ENCODE measurements around the gene DMD.
"Not testable (repeated sequence)": the region's sequence is repeated elsewhere in the genome, so short reads cannot be mapped to it uniquely, and the experiment has no call there.

Gene DMD

GRCh38 chrX:31506360-31506759 lies 1705.0 kb downstream of the DMD start:
- H3K4me1 Mint-ChIP-seq = no peaks in the 10 kb centered on the region
- no peaks in the 10 kb centered on the region for H3K36me3 Mint-ChIP-seq (ENCODE audit: insufficient read depth)
- no peak overlapping the region for H3K4me3 Mint-ChIP-seq
- peaks cover 6% of the 10 kb centered on the region for H3K9me3 Mint-ChIP-seq
- H3K27ac Mint-ChIP-seq (ENCODE audit: low read depth) = no peak overlapping the region
- DNase-seq (ENCODE audit: low spot score in 2 of 2) (no peak), ATAC-seq (replicated peaks; ENCODE audit: extremely low read depth, poor library complexity, severe bottlenecking) (no peak)
- no peaks in the 10 kb centered on the region for H3K27me3 Mint-ChIP-seq

DNA sequence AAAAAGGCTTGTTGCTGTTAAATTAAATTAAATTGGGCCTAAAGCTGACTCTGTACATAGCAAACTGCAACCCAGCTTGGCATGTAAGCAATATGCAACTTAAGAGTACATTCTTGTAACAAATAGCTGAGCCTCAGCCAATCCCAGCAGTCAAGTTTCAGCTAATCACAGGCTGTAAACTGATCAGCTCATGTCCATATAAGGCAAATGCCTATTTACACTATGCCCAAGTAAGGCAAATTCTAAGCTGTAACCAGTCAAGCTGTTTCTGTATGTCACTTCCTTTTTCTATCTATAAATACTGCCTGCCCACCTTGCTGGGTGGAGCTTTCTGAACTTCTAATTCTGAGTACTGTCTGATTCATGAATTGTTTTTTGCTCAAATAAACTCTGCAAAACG lies 1710.4 kb downstream of the DMD start:
- H3K27me3 Mint-ChIP-seq = no peaks in the 10 kb centered on the region
- no peak overlapping the region for H3K4me3 Mint-ChIP-seq
- H3K36me3 Mint-ChIP-seq (ENCODE audit: insufficient read depth) = no peaks in the 10 kb centered on the region
- peaks cover 6% of the 10 kb centered on the region for H3K9me3 Mint-ChIP-seq
- ATAC-seq (replicated peaks; ENCODE audit: extremely low read depth, poor library complexity, severe bottlenecking) = no peak
- H3K4me1 Mint-ChIP-seq = no peaks in the 10 kb centered on the region
- no peak overlapping the region for H3K27ac Mint-ChIP-seq (ENCODE audit: low read depth)
- no peak for DNase-seq (ENCODE audit: low spot score in 2 of 2)

DNA sequence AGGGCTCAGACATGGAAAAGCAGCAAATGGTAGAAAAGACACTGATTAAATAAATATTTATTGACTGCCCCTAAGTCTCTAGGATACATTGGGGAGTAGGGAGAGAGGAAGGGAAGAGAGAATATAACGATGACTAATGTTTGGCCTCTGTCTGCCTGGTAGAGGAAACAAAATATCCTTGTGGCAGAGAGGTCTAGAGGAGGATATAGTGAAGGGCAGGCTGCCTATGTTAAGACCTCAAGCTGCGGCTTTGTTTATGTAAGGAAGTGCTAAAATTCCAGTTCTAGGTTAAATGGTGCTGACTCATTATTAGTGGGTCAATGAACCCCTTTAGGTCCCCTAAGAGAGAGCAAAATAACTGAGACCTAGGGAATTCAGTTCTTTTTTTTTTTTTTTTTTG lies 1712.2 kb downstream of the DMD start:
- ATAC-seq (replicated peaks; ENCODE audit: extremely low read depth, poor library complexity, severe bottlenecking) = no peak
- Mint-ChIP-seq H3K4me3 (no peak overlapping the region), H3K27ac (ENCODE audit: low read depth) (no peak overlapping the region), H3K27me3 (no peaks in the 10 kb centered on the region), H3K36me3 (ENCODE audit: insufficient read depth) (no peaks in the 10 kb centered on the region), H3K4me1 (no peaks in the 10 kb centered on the region), H3K9me3 (peaks cover 6% of the 10 kb centered on the region)
- DNase-seq (ENCODE audit: low spot score in 2 of 2) = no peak

- Mint-ChIP-seq H3K4me3 (no peak overlapping the region), H3K36me3 (ENCODE audit: insufficient read depth) (no peaks in the 10 kb centered on the region), H3K27me3 (no peaks in the 10 kb centered on the region), H3K27ac (ENCODE audit: low read depth) (no peak overlapping the region), H3K4me1 (no peaks in the 10 kb centered on the region), H3K9me3 (no peaks in the 10 kb centered on the region)
- no peak for ATAC-seq (replicated peaks; ENCODE audit: extremely low read depth, poor library complexity, severe bottlenecking)
- no peak for DNase-seq (ENCODE audit: low spot score in 2 of 2)
These were observed 1714.3 kb downstream of the DMD start for GRCh38 chrX:31497086-31497485.

DNA sequence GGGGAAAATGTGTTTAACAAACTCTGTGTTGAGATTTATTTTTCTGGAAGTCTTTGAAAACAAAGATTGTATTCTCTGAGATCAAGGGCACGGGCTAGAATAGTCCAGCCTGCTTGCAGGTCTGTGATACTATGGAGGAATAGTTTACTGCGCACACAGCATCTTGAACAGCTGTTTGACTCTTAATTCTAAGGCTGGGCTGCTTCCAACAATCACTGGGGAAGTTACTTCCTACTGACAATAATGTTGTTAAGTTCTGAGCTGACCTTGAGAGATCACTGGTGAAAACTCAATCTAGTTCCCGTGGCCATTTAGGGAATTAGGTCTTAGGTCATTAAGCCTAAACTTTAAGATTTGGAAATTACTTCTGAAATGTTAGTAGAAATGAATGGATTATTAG lies 1723.4 kb downstream of the DMD start:
- ATAC-seq (replicated peaks; ENCODE audit: extremely low read depth, poor library complexity, severe bottlenecking) = no peak
- H3K9me3 Mint-ChIP-seq = no peaks in the 10 kb centered on the region
- no peak for DNase-seq (ENCODE audit: low spot score in 2 of 2)
- H3K4me3 Mint-ChIP-seq = no peak overlapping the region
- no peaks in the 10 kb centered on the region for H3K4me1 Mint-ChIP-seq
- H3K27ac Mint-ChIP-seq (ENCODE audit: low read depth) = no peak overlapping the region
- no peaks in the 10 kb centered on the region for H3K36me3 Mint-ChIP-seq (ENCODE audit: insufficient read depth)
- H3K27me3 Mint-ChIP-seq = no peaks in the 10 kb centered on the region

GRCh38 chrX:31483336-31483735 lies 1728.0 kb downstream of the DMD start:
- Mint-ChIP-seq H3K9me3 (peaks cover 17% of the 10 kb centered on the region), H3K4me1 (no peaks in the 10 kb centered on the region), H3K27ac (ENCODE audit: low read depth) (no peak overlapping the region)

GRCh38 chrX:31480696-31481095 lies 1730.7 kb downstream of the DMD start:
- no peaks in the 10 kb centered on the region for H3K27me3 Mint-ChIP-seq
- H3K9me3 Mint-ChIP-seq = peaks cover 23% of the 10 kb centered on the region
- no peaks in the 10 kb centered on the region for H3K4me1 Mint-ChIP-seq
- H3K36me3 Mint-ChIP-seq (ENCODE audit: insufficient read depth) = no peaks in the 10 kb centered on the region
- no peak for ATAC-seq (replicated peaks; ENCODE audit: extremely low read depth, poor library complexity, severe bottlenecking)
- H3K4me3 Mint-ChIP-seq = no peak overlapping the region
- H3K27ac Mint-ChIP-seq (ENCODE audit: low read depth) = no peak overlapping the region
- DNase-seq (ENCODE audit: low spot score in 2 of 2) = no peak

More at GRCh38 chrX:31483336-31483735, 1728.0 kb downstream of the DMD start:
- H3K4me3 Mint-ChIP-seq = no peak overlapping the region
- H3K27me3 Mint-ChIP-seq = no peaks in the 10 kb centered on the region
- no peaks in the 10 kb centered on the region for H3K36me3 Mint-ChIP-seq (ENCODE audit: insufficient read depth)
- no peak for DNase-seq (ENCODE audit: low spot score in 2 of 2)
- ATAC-seq (replicated peaks; ENCODE audit: extremely low read depth, poor library complexity, severe bottlenecking) = no peak

- Mint-ChIP-seq H3K4me1 (no peaks in the 10 kb centered on the region), H3K4me3 (no peak overlapping the region), H3K9me3 (no peaks in the 10 kb centered on the region), H3K27ac (ENCODE audit: low read depth) (no peak overlapping the region), H3K27me3 (no peaks in the 10 kb centered on the region), H3K36me3 (ENCODE audit: insufficient read depth) (no peaks in the 10 kb centered on the region)
- no peak for ATAC-seq (replicated peaks; ENCODE audit: extremely low read depth, poor library complexity, severe bottlenecking)
- no peak for DNase-seq (ENCODE audit: low spot score in 2 of 2)
These were observed 1740.1 kb downstream of the DMD start for GRCh38 chrX:31471229-31471628.

DNA sequence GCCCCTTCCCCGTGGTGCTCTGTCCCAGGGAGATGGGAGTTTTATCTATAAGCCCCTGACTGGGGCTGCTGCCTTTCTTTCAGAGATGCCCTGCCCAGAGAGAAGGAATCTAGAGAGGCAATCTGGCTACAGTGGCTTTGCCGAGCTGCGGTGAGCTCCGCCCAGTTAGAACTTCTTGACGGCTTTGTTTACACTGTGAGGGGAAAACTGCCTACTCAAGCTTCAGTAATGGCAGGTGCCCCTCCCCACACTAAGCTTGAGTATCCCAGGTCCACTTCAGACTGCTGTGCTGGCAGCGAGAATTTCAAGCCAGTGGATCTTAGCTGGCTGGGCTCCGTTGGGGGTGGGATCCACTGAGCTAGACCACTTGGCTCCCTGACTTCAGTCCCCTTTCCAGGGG lies 1740.6 kb downstream of the DMD start:
- not testable (repeated sequence) for H3K27ac Mint-ChIP-seq (ENCODE audit: low read depth); H3K36me3 Mint-ChIP-seq (ENCODE audit: insufficient read depth); H3K4me1 Mint-ChIP-seq; DNase-seq (ENCODE audit: low spot score in 2 of 2); H3K4me3 Mint-ChIP-seq; H3K9me3 Mint-ChIP-seq; ATAC-seq (replicated peaks; ENCODE audit: extremely low read depth, poor library complexity, severe bottlenecking); H3K27me3 Mint-ChIP-seq

GRCh38 chrX:31464306-31464915 lies 1746.9 kb downstream of the DMD start:
- Mint-ChIP-seq H3K9me3 (no peaks in the 10 kb centered on the region), H3K4me3 (no peak overlapping the region), H3K27me3 (no peaks in the 10 kb centered on the region), H3K4me1 (no peaks in the 10 kb centered on the region), H3K27ac (ENCODE audit: low read depth) (no peak overlapping the region), H3K36me3 (ENCODE audit: insufficient read depth) (no peaks in the 10 kb centered on the region)
- ATAC-seq (replicated peaks; ENCODE audit: extremely low read depth, poor library complexity, severe bottlenecking) = no peak
- DNase-seq (ENCODE audit: low spot score in 2 of 2) = no peak

DNA sequence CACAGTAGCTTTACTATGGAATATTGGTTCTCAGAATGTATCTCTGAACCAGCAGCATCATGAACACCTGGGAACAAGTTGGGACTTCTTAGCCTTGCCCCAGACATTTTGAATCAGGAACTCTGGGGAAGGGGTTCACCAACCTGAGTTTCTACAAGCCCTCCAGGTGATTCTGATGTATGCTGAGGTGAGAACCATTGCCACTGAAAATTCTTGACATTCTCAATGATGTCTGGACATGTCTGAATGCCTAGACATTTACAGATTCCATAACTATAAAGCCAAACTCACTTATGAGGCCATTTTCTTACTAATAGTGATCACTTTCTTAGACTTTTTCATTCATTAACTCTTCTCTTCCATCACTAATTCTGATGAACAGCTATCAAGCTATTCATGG lies 1750.1 kb downstream of the DMD start:
- Mint-ChIP-seq H3K27ac (ENCODE audit: low read depth) (no peak overlapping the region), H3K4me3 (no peak overlapping the region), H3K27me3 (no peaks in the 10 kb centered on the region), H3K4me1 (no peaks in the 10 kb centered on the region), H3K9me3 (peaks cover 5% of the 10 kb centered on the region), H3K36me3 (ENCODE audit: insufficient read depth) (no peaks in the 10 kb centered on the region)
- ATAC-seq (replicated peaks; ENCODE audit: extremely low read depth, poor library complexity, severe bottlenecking) = no peak
- no peak for DNase-seq (ENCODE audit: low spot score in 2 of 2)

DNA sequence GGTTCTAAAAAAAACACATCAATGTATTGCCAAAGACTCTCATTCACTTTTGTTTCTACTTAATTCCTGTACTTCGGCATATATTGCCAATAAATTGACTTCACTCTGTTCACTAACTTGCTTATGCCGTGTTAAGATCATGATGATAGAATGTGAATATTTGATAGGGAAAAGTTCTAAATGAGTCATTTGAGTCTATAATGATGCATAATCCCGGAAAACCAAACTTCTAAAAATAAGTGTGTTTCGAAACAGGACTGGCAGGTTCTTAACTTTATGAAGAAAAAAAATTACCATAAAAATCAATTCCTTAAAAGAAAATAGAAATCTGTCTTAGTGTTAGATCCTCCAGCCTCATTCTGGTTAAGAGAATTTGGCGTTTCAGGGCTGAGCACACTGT lies 1752.0 kb downstream of the DMD start:
- no peak overlapping the region for H3K27ac Mint-ChIP-seq (ENCODE audit: low read depth)
- no peaks in the 10 kb centered on the region for H3K36me3 Mint-ChIP-seq (ENCODE audit: insufficient read depth)
- no peaks in the 10 kb centered on the region for H3K4me1 Mint-ChIP-seq
- H3K27me3 Mint-ChIP-seq = no peaks in the 10 kb centered on the region
- no peak overlapping the region for H3K4me3 Mint-ChIP-seq
- DNase-seq (ENCODE audit: low spot score in 2 of 2) = no peak
- ATAC-seq (replicated peaks; ENCODE audit: extremely low read depth, poor library complexity, severe bottlenecking) = no peak
- H3K9me3 Mint-ChIP-seq = peaks cover 5% of the 10 kb centered on the region

GRCh38 chrX:31449965-31450364 lies 1761.4 kb downstream of the DMD start:
- Mint-ChIP-seq H3K4me3 (no peak overlapping the region), H3K9me3 (no peaks in the 10 kb centered on the region), H3K4me1 (no peaks in the 10 kb centered on the region), H3K27me3 (no peaks in the 10 kb centered on the region), H3K27ac (ENCODE audit: low read depth) (no peak overlapping the region), H3K36me3 (ENCODE audit: insufficient read depth) (no peaks in the 10 kb centered on the region)
- ATAC-seq (replicated peaks; ENCODE audit: extremely low read depth, poor library complexity, severe bottlenecking) (no peak), DNase-seq (ENCODE audit: low spot score in 2 of 2) (no peak)

DNA sequence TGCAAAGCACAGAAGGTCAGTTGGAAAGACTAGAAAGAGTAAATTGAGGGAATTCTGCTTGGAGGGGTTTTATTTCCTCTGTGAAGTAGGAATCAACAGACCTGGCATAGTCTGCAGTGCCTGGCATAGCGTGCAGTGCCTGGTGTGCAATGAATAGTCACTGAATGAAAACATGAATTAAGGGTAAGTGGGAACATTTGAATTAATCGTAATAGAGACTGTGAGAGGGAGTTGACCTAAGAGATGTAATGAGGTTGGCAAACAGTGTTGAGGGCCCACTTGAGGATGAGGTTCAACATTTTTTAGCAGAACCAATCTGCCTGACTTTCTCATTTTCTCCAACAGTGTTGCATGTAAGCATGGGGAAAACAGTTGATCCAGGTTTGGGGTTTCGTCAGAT lies 1762.3 kb downstream of the DMD start:
- DNase-seq (ENCODE audit: low spot score in 2 of 2) = no peak
- H3K9me3 Mint-ChIP-seq = no peaks in the 10 kb centered on the region
- no peak overlapping the region for H3K4me3 Mint-ChIP-seq
- H3K27me3 Mint-ChIP-seq = no peaks in the 10 kb centered on the region
- H3K36me3 Mint-ChIP-seq (ENCODE audit: insufficient read depth) = no peaks in the 10 kb centered on the region
- ATAC-seq (replicated peaks; ENCODE audit: extremely low read depth, poor library complexity, severe bottlenecking) = no peak
- no peak overlapping the region for H3K27ac Mint-ChIP-seq (ENCODE audit: low read depth)
- no peaks in the 10 kb centered on the region for H3K4me1 Mint-ChIP-seq

Measured in central memory CD8-positive, alpha-beta T cell (primary cell).